HG03439 (cell line): ENCODE measurements around the gene VCAN.

Experiments
- ATAC-seq: cut with Tn5 transposase; IDR thresholded peaks from one replicate; pipeline ENCODE4 v1.9.1; 2021; ENCODE audit warnings: mild to moderate bottlenecking, moderate library complexity; ENCODE audit not compliant: unreplicated experiment

The VCAN gene

GRCh38 chr5:83559118-83559785, 87.7 kb downstream of the VCAN start:
- ATAC-seq, result no peak

- no peak for ATAC-seq
Measured at GRCh38 chr5:83562071-83562606, 90.6 kb downstream of the VCAN start.

GRCh38 chr5:83562791-83563557, 91.4 kb downstream of the VCAN start:
- ATAC-seq, result no peak

GRCh38 chr5:83563631-83564030, 92.1 kb downstream of the VCAN start:
- no peak for ATAC-seq

- no peak for ATAC-seq
Measured at GRCh38 chr5:83564069-83564749, 92.7 kb downstream of the VCAN start.

- no peak for ATAC-seq
Measured at GRCh38 chr5:83567741-83568140, 96.2 kb downstream of the VCAN start.

GRCh38 chr5:83568186-83568585, 96.6 kb downstream of the VCAN start:
- no peak for ATAC-seq

- ATAC-seq, result no peak
Measured at GRCh38 chr5:83570916-83571315, 99.4 kb downstream of the VCAN start.

GRCh38 chr5:83572271-83572670, 100.7 kb downstream of the VCAN start:
- no peak for ATAC-seq

GRCh38 chr5:83576341-83576740, 104.8 kb downstream of the VCAN start:
- no peak for ATAC-seq

GRCh38 chr5:83577036-83577636, 105.6 kb downstream of the VCAN start:
- ATAC-seq, result no peak

GRCh38 chr5:83583859-83584258, 112.3 kb downstream of the VCAN start:
- no peak for ATAC-seq

- ATAC-seq, result no peak
Measured at GRCh38 chr5:83586874-83587776, 115.6 kb downstream of the VCAN start.

GRCh38 chr5:83589786-83590185, 118.2 kb downstream of the VCAN start:
- ATAC-seq, result no peak

GRCh38 chr5:83590966-83591365, 119.4 kb downstream of the VCAN start:
- no peak for ATAC-seq

- ATAC-seq, result no peak
Measured at GRCh38 chr5:83595217-83595616, 123.7 kb downstream of the VCAN start.

GRCh38 chr5:83608122-83608521, 136.6 kb downstream of the VCAN start:
- ATAC-seq, result no peak

GRCh38 chr5:83614841-83615240, 143.3 kb downstream of the VCAN start:
- ATAC-seq, result no peak

GRCh38 chr5:83628360-83628759, 156.8 kb downstream of the VCAN start:
- ATAC-seq, result no peak
